HepG2 (cell line): Measurements from ENCODE around the gene MPC1. TPM values are rescaled to one million over a fixed set of nuclear protein-coding genes. Genes with fewer than 3 reads are reported as not detected.
A peak's percentile ranks its signal among the peaks of the same experiment; 100 is the strongest.

Source experiments
- ATAC-seq: fragments of 200-7000 bp; cut with Tn5 transposase; 3 replicates; pipeline ENCODE4 v1.9.1; 2020; ENCODE audit warnings: mild to moderate bottlenecking, moderate library complexity
- BruUV-seq: library from RNA; stranded (reverse); fragments of 400-500 nt; replicated peaks from 2 replicates; lab custom pipeline; 2021; lab: Mats Ljungman, UMichigan
- CTCF ChIA-PET: fragments of 300-600 bp; formaldehyde crosslinking; extraction: SDS; loops from one replicate; lab custom pipeline; 2021; ENCODE audit warnings: low total read pairs, inconsistent platforms, low intra/inter-chr PET ratio; lab: Yijun Ruan, JAX
- POLR2A ChIA-PET: fragments of 350-600 bp; sonication (Branson Sonifier 250); formaldehyde crosslinking; loops from one replicate; lab custom pipeline; 2020; ENCODE audit warnings: antibody characterized with exemption, inconsistent platforms; lab: Yijun Ruan, JAX
- DNase-seq: peaks from one replicate; pipeline ENCODE4 v3.0.0-alpha.2; 2015; ENCODE audit warnings: low spot score
- FAIRE-seq: peaks from 3 replicates; lab custom pipeline; 2011; peaks lifted over from hg19 to GRCh38; lab: Jason Lieb, UNC
- H2AFZ ChIP-seq: one replicate; pipeline ENCODE4 v1.6.1; 2011; ENCODE audit warnings: low read length, inconsistent platforms
- H3K27ac ChIP-seq: fragments of 300-600 bp; 3 replicates; pipeline ENCODE4 v1.8.0; 2011; ENCODE audit warnings: mixed run types, mild to moderate bottlenecking, mixed read lengths, low read length, inconsistent platforms; ENCODE audit not compliant: insufficient read depth; ENCODE audit errors: extremely low read length
- H3K27me3 ChIP-seq, 2 experiments: fragments of 200-600 bp in 1 of 2; 2 replicates in 1 of 2; 3 replicates in 1 of 2; pipeline versions ENCODE4 v1.6.0 to v1.8.0; 2011; ENCODE audit warnings: low read length in 2 of 2, mild to moderate bottlenecking in 2 of 2, moderate library complexity in 2 of 2, inconsistent platforms in 1 of 2; ENCODE audit not compliant: insufficient read depth in 2 of 2, control insufficient read depth in 1 of 2
- H3K36me3 ChIP-seq, 2 experiments: fragments of 200-600 bp in 1 of 2; replicated peaks in 1 of 2; 2 replicates in 1 of 2; 3 replicates in 1 of 2; pipeline versions ENCODE4 v1.5.1 to v1.8.0; 2011; ENCODE audit warnings: low read length in 2 of 2, inconsistent platforms in 1 of 2; ENCODE audit not compliant: insufficient read depth in 2 of 2, control insufficient read depth in 1 of 2
- H3K4me1 ChIP-seq: 2 replicates; pipeline ENCODE4 v1.5.1; 2012; ENCODE audit warnings: low read length, inconsistent platforms; ENCODE audit not compliant: insufficient read depth
- H3K4me2 ChIP-seq: 2 replicates; pipeline ENCODE4 v1.6.0; 2011; ENCODE audit warnings: low read depth, low read length, inconsistent platforms
- H3K4me3 ChIP-seq, 3 experiments: fragments of 200-600 bp in 1 of 3; sonication (generic), shearing (Covaris generic) in 1 of 3; replicated peaks in 1 of 3; 2 replicates each; pipeline ENCODE4 v1.5.1; 2011 to 2016; ENCODE audit warnings: low read length in 3 of 3, inconsistent platforms in 2 of 3, low read depth in 2 of 3, mild to moderate bottlenecking in 2 of 3, control low read depth in 1 of 3, mixed read lengths in 1 of 3; ENCODE audit not compliant: insufficient read depth in 1 of 3
- H3K79me2 ChIP-seq: one replicate; pipeline ENCODE4 v1.6.1; 2011; ENCODE audit warnings: low read length, inconsistent platforms; ENCODE audit not compliant: insufficient read depth
- H3K9ac ChIP-seq: 2 replicates; pipeline ENCODE4 v1.6.0; 2011; ENCODE audit warnings: mild to moderate bottlenecking, low read depth, low read length, inconsistent platforms; ENCODE audit not compliant: insufficient read depth
- H3K9me3 ChIP-seq: 2 replicates; pipeline ENCODE4 v1.5.1; 2012; ENCODE audit warnings: mild to moderate bottlenecking, low read length
- H4K20me1 ChIP-seq: 2 replicates; pipeline ENCODE4 v1.6.0; 2011; ENCODE audit warnings: inconsistent platforms, mild to moderate bottlenecking, low read length, moderate library complexity; ENCODE audit not compliant: insufficient read depth
- MAZ ChIP-seq, 2 experiments: sonication (generic) in 1 of 2; formaldehyde crosslinking in 1 of 2; IDR thresholded peaks; 2 replicates each; pipeline versions ENCODE4 v1.5.0 to v1.6.1; 2012 to 2020; ENCODE audit warnings: low read depth in 2 of 2, mild to moderate bottlenecking in 2 of 2, borderline replicate concordance in 1 of 2, improper control_type of control experiment in 1 of 2, low read length in 1 of 2, missing genetic modification reagents in 1 of 2, moderate library complexity in 1 of 2
- RARA ChIP-seq: IDR thresholded peaks from 2 replicates; pipeline ENCODE4 v1.6.1; 2016; ENCODE audit warnings: missing genetic modification reagents, missing compliant biosample characterization
- REPIN1 ChIP-seq: sonication (generic); formaldehyde crosslinking; IDR thresholded peaks from 2 replicates; pipeline ENCODE4 v1.8.0; 2022; ENCODE audit warnings: missing genetic modification reagents, low read depth, mild to moderate bottlenecking, borderline replicate concordance
- SAP130 ChIP-seq: IDR thresholded peaks from 2 replicates; pipeline ENCODE4 v1.6.1; 2016; ENCODE audit warnings: low read depth
- STAT5B ChIP-seq: sonication (generic); formaldehyde crosslinking; IDR thresholded peaks from 2 replicates; pipeline ENCODE4 v1.4.0; 2020; ENCODE audit warnings: missing genetic modification reagents
- ZFP36 ChIP-seq: fragments of 150-350 bp; IDR thresholded peaks from 2 replicates; pipeline ENCODE4 v1.6.1; 2018; ENCODE audit warnings: borderline replicate concordance, low read length, low read depth; ENCODE audit not compliant: partially characterized antibody
- ZNF362 ChIP-seq: sonication (generic); formaldehyde crosslinking; IDR thresholded peaks from 2 replicates; pipeline ENCODE4 v1.4.0; 2020; ENCODE audit warnings: missing genetic modification reagents, mild to moderate bottlenecking, borderline replicate concordance
- WGBS: methylation state at CpG from one replicate; pipeline ENCODE4 v1.1.6; 2017; ENCODE audit warnings: low lambda C conversion rate; 5-methylcytosine and 5-hydroxymethylcytosine counted together
- in situ Hi-C: cut with HindIII; loops from 2 replicates; pipeline ENCODE4 v1.10.0; 2017; ENCODE audit warnings: low pct_unique_long_range_greater_than_20kb; ENCODE audit not compliant: extremely low pct_ligation_motif_present
- intact Hi-C: fragments of 100-400 bp; cut with micrococcal nuclease; formaldehyde crosslinking; loops from one replicate; pipeline ENCODE4 v1.10.0; 2022; ENCODE audit not compliant: unreplicated experiment
- polyA plus RNA-seq, 8 experiments: library from polyadenylated mRNA; depleted of rRNA in 3 of 8; stranded (reverse) in 7 of 8; unstranded in 1 of 8; fragments of >200 nt; fragmentation: Illumina TruSeq in 4 of 8; extraction: Trizol in 4 of 8; gene quantifications; 2 replicates each; pipeline versions ENCODE4 v1.2.1 to v1.2.3, GENCODE V29; 2011 to 2016; ENCODE audit warnings: low read depth in 4 of 8, missing spikeins in 1 of 8, mixed read lengths in 1 of 8; ENCODE audit not compliant: insufficient read depth in 1 of 8
- total RNA-seq, 5 experiments: library from RNA; depleted of rRNA; stranded (reverse); fragments of >200 nt; fragmentation: Illumina TruSeq; extraction: Trizol; gene quantifications; 2 replicates each; pipeline ENCODE4 v1.2.3, GENCODE V29; 2016; ENCODE audit warnings: low read depth in 1 of 5

Gene MPC1
- total and polyA plus RNA-seq, 2 of the 13 experiments (the other 11 are each of a cell fraction or from before 2014, with no cell fraction given): 189 to 214 TPM

DNA sequence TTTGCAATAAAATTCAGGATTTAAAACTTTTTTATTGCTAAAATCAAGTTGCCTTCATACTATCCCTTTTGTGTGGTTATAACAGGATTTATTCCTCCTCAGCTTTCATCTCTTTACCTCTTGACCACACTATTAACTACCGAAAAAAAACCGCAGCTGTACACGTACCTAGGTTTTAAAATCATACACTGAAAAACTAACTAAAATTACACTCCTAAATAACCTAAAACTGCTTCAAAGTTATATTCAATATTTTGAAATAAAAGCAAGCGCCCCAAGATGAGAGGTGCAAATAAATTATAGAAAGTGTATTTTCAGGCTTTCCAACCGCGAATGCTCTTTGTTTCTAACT is 1.4 kb downstream of the MPC1 start (continued):
- TF ChIP-seq MAZ (IDR thresholded peaks at IDR 0.05; ENCODE audit: borderline replicate concordance, low read depth, low read length) (no peak), MAZ (CRISPR knock-in tag; IDR thresholded peaks at IDR 0.05; ENCODE audit: low read depth) (peak; percentile 0), REPIN1 (CRISPR knock-in tag) (no peak)

DNA sequence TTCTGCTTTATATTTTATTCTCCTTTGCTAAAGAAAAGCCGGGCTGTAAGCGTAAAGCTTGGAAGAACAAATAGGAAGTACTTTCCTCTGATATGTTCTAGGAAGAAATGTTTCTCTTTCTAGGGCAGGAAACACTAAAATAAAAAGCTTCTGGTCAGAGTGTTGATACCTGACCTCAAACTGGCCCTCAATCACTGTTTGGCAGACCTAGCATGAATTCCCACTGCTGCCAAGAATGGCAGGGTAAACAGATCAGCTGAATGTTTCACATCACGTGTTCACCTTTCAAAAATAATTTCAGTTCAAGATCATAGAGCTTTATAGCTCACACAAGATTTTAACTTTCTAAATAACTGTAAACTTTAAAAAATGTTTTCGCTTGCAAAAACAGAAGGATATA is 2.9 kb downstream of the MPC1 start:
- BruUV-seq: no TSS peak
- peak overlapping the region in 1 of 3 experiments; percentile 14; a peak in 1 of 6 replicates for H3K4me3 ChIP-seq
- TF ChIP-seq STAT5B (CRISPR knock-in tag) (no peak), ZNF362 (CRISPR knock-in tag) (no peak), ZFP36 (no peak), RARA (CRISPR knock-in tag) (peak; percentile 36; the same call in 1 of the 2 replicates), SAP130 (CRISPR knock-in tag) (0 out of 2 replicates have a peak, but pooled peaks have one; percentile 21)
- TF ChIP-seq, all 625 proteins: peak for 2
- Histone ChIP-seq H3K9ac (0 out of 2 replicates have a peak overlapping the region, but pooled peaks have one; percentile 1), H4K20me1 (no peaks in the 10 kb centered on the region; the same call in 1 of the 2 replicates), H3K27ac (no peak overlapping the region), H3K4me1 (peaks cover 41% of the 10 kb centered on the region), H3K9me3 (no peaks in the 10 kb centered on the region), H3K4me2 (peak overlapping the region; percentile 97), H3K27me3 (no peaks in the 10 kb centered on the region; a peak in 1 of 5 replicates), H3K79me2 (peaks cover 68% of the 10 kb centered on the region), H2AFZ (no peak overlapping the region), H3K36me3 (0 out of 5 replicates have a peak, but pooled peaks cover 1 to 6% of the 10 kb centered on the region in 2 experiments)
- ChIA-PET CTCF (no interaction called here), POLR2A (interaction anchor here (3.9 to 4.8 kb wide), 2 partner anchors 18 to 20 kb away, joined by 29 to 48 read pairs; no protein-coding TSS in a partner anchor)
- WGBS: 91% methylated on average over 4 of the region's 4 CpGs
- ATAC-seq (no peak), FAIRE-seq (no peak), DNase-seq (no peak)
- intact Hi-C loops (loop anchor here (5.0 kb wide), 1 partner anchor 102 kb away; no protein-coding TSS in a partner anchor), in situ Hi-C loops (no loop called here)
